KMS-11 (cell line): Measurements from ENCODE around the gene BTBD17.
"Not testable (repeated sequence)": the region's sequence is repeated elsewhere in the genome, so short reads cannot be mapped to it uniquely, and the experiment has no call there.

Source experiments
- H2AFZ ChIP-seq: fragments of 200-600 bp; sonication (generic); 2 replicates; pipeline ENCODE4 v1.6.1; 2016; ENCODE audit warnings: antibody characterized with exemption, mixed run types, low read depth
- H3K27ac ChIP-seq: fragments of 200-600 bp; sonication (generic); 2 replicates; pipeline ENCODE4 v1.6.1; 2016; ENCODE audit warnings: mild to moderate bottlenecking, mixed run types
- H3K27me3 ChIP-seq: fragments of 200-600 bp; sonication (generic); 2 replicates; pipeline ENCODE4 v1.6.1; 2017; ENCODE audit warnings: mild to moderate bottlenecking, low read depth, mixed run types, moderate library complexity; ENCODE audit not compliant: insufficient read depth
- H3K36me3 ChIP-seq: fragments of 200-600 bp; sonication (generic); 2 replicates; pipeline ENCODE4 v1.6.1; 2017; ENCODE audit warnings: mild to moderate bottlenecking, mixed run types; ENCODE audit not compliant: insufficient read depth
- H3K4me1 ChIP-seq: fragments of 200-600 bp; sonication (generic); 2 replicates; pipeline ENCODE4 v1.6.1; 2016; ENCODE audit warnings: mild to moderate bottlenecking, low read depth, mixed run types; ENCODE audit not compliant: poor library complexity, severe bottlenecking
- H3K4me2 ChIP-seq: fragments of 200-600 bp; sonication (generic); 2 replicates; pipeline ENCODE4 v1.7.0; 2016; ENCODE audit warnings: mild to moderate bottlenecking, mixed run types
- H3K4me3 ChIP-seq: fragments of 200-600 bp; sonication (generic); IDR thresholded peaks from 2 replicates; pipeline ENCODE4 v1.6.1; 2017; ENCODE audit warnings: low read depth, low read length, mixed read lengths; ENCODE audit not compliant: insufficient read depth
- H3K79me2 ChIP-seq: fragments of 200-600 bp; sonication (generic); 2 replicates; pipeline ENCODE4 v1.6.1; 2016; ENCODE audit warnings: low read depth, mixed run types; ENCODE audit not compliant: insufficient read depth
- H3K9ac ChIP-seq: fragments of 200-600 bp; sonication (generic); 2 replicates; pipeline ENCODE4 v1.6.1; 2016; ENCODE audit warnings: mild to moderate bottlenecking, mixed run types
- H4K20me1 ChIP-seq: fragments of 200-600 bp; sonication (generic); 2 replicates; pipeline ENCODE4 v1.6.1; 2016; ENCODE audit warnings: mild to moderate bottlenecking, mixed run types; ENCODE audit not compliant: insufficient read depth
- TF ChIP-seq, protein P1 (sequence below): fragments of 200-600 bp; sonication (generic); conservative IDR thresholded peaks from 2 replicates; pipeline ENCODE4 v1.6.1; 2017; ENCODE audit warnings: low read depth, mild to moderate bottlenecking, antibody characterized with exemption, low read length, moderate library complexity, mixed read lengths

Gene BTBD17

GRCh38 chr17:74407384-74407783 lies 45.7 kb upstream of the BTBD17 start:
- TF ChIP-seq, protein P1, sequence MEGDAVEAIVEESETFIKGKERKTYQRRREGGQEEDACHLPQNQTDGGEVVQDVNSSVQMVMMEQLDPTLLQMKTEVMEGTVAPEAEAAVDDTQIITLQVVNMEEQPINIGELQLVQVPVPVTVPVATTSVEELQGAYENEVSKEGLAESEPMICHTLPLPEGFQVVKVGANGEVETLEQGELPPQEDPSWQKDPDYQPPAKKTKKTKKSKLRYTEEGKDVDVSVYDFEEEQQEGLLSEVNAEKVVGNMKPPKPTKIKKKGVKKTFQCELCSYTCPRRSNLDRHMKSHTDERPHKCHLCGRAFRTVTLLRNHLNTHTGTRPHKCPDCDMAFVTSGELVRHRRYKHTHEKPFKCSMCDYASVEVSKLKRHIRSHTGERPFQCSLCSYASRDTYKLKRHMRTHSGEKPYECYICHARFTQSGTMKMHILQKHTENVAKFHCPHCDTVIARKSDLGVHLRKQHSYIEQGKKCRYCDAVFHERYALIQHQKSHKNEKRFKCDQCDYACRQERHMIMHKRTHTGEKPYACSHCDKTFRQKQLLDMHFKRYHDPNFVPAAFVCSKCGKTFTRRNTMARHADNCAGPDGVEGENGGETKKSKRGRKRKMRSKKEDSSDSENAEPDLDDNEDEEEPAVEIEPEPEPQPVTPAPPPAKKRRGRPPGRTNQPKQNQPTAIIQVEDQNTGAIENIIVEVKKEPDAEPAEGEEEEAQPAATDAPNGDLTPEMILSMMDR: no peak
- Histone ChIP-seq H3K4me1 (no peaks in the 10 kb centered on the region), H3K4me2 (no peak overlapping the region), H4K20me1 (no peaks in the 10 kb centered on the region), H3K79me2 (no peaks in the 10 kb centered on the region), H3K9ac (no peak overlapping the region), H3K27ac (no peak overlapping the region), H3K27me3 (peaks cover 68% of the 10 kb centered on the region; the same call in 1 of the 2 replicates), H3K4me3 (no peak overlapping the region), H2AFZ (no peak overlapping the region), H3K36me3 (no peaks in the 10 kb centered on the region)

DNA sequence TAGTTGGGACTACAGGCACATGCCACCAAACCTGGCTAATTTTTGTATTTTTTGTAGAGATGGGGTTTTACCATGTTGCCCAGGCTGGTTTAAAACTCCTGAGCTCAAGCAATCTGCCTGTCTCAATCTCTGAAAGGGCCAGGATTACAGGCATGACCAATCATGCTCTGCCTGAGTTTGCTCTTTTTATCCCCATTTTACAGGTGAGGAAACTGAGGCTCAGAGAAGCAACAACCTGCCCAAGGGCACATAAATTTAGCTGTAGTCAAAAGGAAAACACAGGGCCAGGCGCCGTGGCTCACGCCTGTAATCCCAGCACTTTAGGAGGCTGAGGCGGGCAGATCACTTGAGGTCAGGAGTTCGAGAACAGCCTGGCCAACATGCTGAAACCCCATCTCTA lies 43.6 kb upstream of the BTBD17 start:
- not testable (repeated sequence) for H3K4me1 ChIP-seq, H3K4me3 ChIP-seq, H3K79me2 ChIP-seq, H3K9ac ChIP-seq, H4K20me1 ChIP-seq, H3K4me2 ChIP-seq, H3K36me3 ChIP-seq, H3K27ac ChIP-seq, H2AFZ ChIP-seq
- H3K27me3 ChIP-seq: peaks cover 68% of the 10 kb centered on the region; the same call in 1 of the 2 replicates

DNA sequence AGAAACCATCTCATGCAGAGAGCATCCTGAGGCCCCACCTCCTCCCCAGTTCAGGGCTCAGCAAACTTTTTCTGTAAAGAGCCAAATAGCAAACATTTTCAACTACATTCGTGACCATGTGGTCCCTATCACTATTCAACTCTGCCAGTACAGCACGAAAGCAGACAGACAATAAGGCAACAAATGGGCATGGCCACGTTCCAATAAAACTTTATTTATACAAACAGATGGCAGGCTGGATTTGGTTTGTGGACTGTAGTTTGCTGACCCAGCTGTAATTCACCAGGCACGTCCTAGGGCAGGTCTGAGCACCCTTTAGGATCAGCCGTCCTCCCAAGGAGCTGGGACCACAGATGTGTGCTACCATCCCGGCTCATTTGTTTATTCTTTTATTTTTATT lies 43.1 kb upstream of the BTBD17 start:
- no peak overlapping the region for H3K4me2 ChIP-seq
- H3K27me3 ChIP-seq: peaks cover 72% of the 10 kb centered on the region
- no peaks in the 10 kb centered on the region for H3K4me1 ChIP-seq
- no peaks in the 10 kb centered on the region for H3K79me2 ChIP-seq
- no peak overlapping the region for H3K4me3 ChIP-seq
- no peaks in the 10 kb centered on the region for H3K36me3 ChIP-seq
- TF ChIP-seq, protein P1: no peak
- H3K27ac ChIP-seq: no peak overlapping the region
- H4K20me1 ChIP-seq: no peaks in the 10 kb centered on the region
- H3K9ac ChIP-seq: no peak overlapping the region
- H2AFZ ChIP-seq: no peak overlapping the region

- Histone ChIP-seq H3K27me3 (peaks cover 74% of the 10 kb centered on the region), H3K4me1 (no peaks in the 10 kb centered on the region), H2AFZ (no peak overlapping the region), H3K4me3 (no peak overlapping the region), H3K27ac (no peak overlapping the region), H3K4me2 (no peak overlapping the region), H3K9ac (no peak overlapping the region), H4K20me1 (no peaks in the 10 kb centered on the region), H3K79me2 (no peaks in the 10 kb centered on the region), H3K36me3 (no peaks in the 10 kb centered on the region)
- TF ChIP-seq, protein P1: no peak
Observed at GRCh38 chr17:74404218-74404617, 42.5 kb upstream of the BTBD17 start.

DNA sequence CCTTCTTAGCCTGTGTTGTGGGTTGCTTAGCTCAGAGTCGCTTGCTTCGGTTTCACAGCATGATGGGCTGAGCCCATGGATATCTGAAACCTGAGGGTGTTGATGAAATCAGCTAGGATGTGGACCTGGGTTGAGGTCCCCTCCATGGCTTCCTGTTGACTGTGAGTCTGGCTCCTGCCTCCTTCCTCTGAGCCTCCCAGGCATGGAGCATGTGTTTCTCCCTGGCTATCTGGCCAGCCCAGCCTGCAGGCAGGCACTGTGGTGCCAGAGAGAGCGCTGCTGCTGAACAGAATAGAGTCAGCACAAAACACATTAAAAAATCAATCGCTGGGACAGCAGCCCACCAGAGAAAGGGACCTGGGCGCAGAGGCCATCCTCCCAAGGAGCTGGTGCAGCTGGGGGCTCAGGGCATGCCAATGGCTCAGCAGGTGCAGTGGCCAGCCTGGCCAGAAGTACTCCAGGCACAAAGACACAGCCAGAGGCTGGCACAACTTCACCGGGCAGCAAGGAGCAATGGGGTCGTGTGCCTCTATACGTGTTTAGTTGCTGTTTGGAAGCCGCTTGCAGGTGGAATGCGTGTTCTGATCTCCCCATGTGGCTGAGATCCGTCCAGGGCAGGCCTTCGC lies 42.0 kb upstream of the BTBD17 start:
- no peak overlapping the region for H3K4me3 ChIP-seq
- H4K20me1 ChIP-seq: no peaks in the 10 kb centered on the region
- no peak overlapping the region for H2AFZ ChIP-seq
- no peak overlapping the region for H3K27ac ChIP-seq
- H3K4me1 ChIP-seq: no peaks in the 10 kb centered on the region
- TF ChIP-seq, protein P1: no peak
- H3K36me3 ChIP-seq: no peaks in the 10 kb centered on the region
- H3K27me3 ChIP-seq: peaks cover 75% of the 10 kb centered on the region
- H3K4me2 ChIP-seq: no peak overlapping the region
- no peak overlapping the region for H3K9ac ChIP-seq
- no peaks in the 10 kb centered on the region for H3K79me2 ChIP-seq
